ENCODE data around the gene HMCN1. TPM values are rescaled to one million over a fixed set of nuclear protein-coding genes. Genes with fewer than 3 reads are reported as not detected.

HMCN1 gene
- polyA plus RNA-seq, 1 donor from 2014 or later, result 0.66 TPM

DNA sequence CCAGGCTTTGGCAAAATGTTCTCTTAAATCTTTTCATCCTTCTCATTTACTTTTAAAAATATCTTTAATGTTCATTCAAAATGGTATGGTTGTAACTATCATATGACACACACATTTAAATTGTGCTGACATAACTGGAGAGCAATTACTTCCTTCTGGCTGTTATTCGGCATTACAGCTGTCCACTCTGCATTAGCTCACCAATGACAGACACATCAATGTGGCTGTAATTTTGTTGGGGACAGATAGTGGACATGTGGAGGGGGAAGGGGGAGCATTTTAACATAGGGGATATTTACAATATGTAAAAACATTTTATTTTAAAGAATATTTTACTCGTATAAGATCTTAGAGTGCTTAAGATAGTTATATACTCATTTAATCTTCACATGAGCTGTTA is 319.8 kb downstream of the HMCN1 start:
- Histone ChIP-seq H2AFZ (ENCODE audit: low read depth, low read length) (no peak overlapping the region), H4K20me1 (ENCODE audit: insufficient read depth) (no peaks in the 10 kb centered on the region), H3K9me2 (ENCODE audit: insufficient read depth, low read length) (no peaks in the 10 kb centered on the region), H3K9ac (ENCODE audit: low read length) (no peak overlapping the region), H3K36me3 (ENCODE audit: insufficient read depth, low read length) (no peaks in the 10 kb centered on the region), H3K4me2 (ENCODE audit: low read length) (no peak overlapping the region), H3K27ac (ENCODE audit: low read length) (no peak overlapping the region), H3F3A (ENCODE audit: insufficient read depth, low read length, poor library complexity, severe bottlenecking) (no peaks in the 10 kb centered on the region), H3K4me3 (ENCODE audit: low read length) (no peak overlapping the region), H3K79me2 (replicated peaks; ENCODE audit: insufficient read depth, low read length) (no peaks in the 10 kb centered on the region), H3K27me3 (ENCODE audit: insufficient read depth, low read depth, low read length) (no peaks in the 10 kb centered on the region), H3K9me3 (ENCODE audit: low read length) (no peaks in the 10 kb centered on the region)
- TF ChIP-seq MXI1 (conservative IDR thresholded peaks at IDR 0.05; ENCODE audit: poor library complexity, severe bottlenecking), result no peak
- TF ChIP-seq, protein P1, sequence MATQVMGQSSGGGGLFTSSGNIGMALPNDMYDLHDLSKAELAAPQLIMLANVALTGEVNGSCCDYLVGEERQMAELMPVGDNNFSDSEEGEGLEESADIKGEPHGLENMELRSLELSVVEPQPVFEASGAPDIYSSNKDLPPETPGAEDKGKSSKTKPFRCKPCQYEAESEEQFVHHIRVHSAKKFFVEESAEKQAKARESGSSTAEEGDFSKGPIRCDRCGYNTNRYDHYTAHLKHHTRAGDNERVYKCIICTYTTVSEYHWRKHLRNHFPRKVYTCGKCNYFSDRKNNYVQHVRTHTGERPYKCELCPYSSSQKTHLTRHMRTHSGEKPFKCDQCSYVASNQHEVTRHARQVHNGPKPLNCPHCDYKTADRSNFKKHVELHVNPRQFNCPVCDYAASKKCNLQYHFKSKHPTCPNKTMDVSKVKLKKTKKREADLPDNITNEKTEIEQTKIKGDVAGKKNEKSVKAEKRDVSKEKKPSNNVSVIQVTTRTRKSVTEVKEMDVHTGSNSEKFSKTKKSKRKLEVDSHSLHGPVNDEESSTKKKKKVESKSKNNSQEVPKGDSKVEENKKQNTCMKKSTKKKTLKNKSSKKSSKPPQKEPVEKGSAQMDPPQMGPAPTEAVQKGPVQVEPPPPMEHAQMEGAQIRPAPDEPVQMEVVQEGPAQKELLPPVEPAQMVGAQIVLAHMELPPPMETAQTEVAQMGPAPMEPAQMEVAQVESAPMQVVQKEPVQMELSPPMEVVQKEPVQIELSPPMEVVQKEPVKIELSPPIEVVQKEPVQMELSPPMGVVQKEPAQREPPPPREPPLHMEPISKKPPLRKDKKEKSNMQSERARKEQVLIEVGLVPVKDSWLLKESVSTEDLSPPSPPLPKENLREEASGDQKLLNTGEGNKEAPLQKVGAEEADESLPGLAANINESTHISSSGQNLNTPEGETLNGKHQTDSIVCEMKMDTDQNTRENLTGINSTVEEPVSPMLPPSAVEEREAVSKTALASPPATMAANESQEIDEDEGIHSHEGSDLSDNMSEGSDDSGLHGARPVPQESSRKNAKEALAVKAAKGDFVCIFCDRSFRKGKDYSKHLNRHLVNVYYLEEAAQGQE (IDR thresholded peaks at IDR 0.05; ENCODE audit: borderline replicate concordance), result no peak
- no peak for TF ChIP-seq EZH2 (IDR thresholded peaks at IDR 0.05; ENCODE audit: borderline replicate concordance, insufficient read depth, low read length, poor library complexity, severe bottlenecking)
- TF ChIP-seq SMC3 (conservative IDR thresholded peaks at IDR 0.05; ENCODE audit: poor library complexity), result no peak
- no peak for TF ChIP-seq TAF1 (IDR thresholded peaks at IDR 0.05; ENCODE audit: low read depth)

GRCh38 chr1:186054932-186055331 is 320.7 kb downstream of the HMCN1 start:
- Histone ChIP-seq H3K9me3 (ENCODE audit: low read length) (no peaks in the 10 kb centered on the region), H3K27me3 (ENCODE audit: insufficient read depth, low read depth, low read length) (no peaks in the 10 kb centered on the region), H3K9me2 (ENCODE audit: insufficient read depth, low read length) (no peaks in the 10 kb centered on the region), H3K79me2 (replicated peaks; ENCODE audit: insufficient read depth, low read length) (no peaks in the 10 kb centered on the region), H4K20me1 (ENCODE audit: insufficient read depth) (no peaks in the 10 kb centered on the region), H3K36me3 (ENCODE audit: insufficient read depth, low read length) (no peaks in the 10 kb centered on the region), H3K4me3 (ENCODE audit: low read length) (no peak overlapping the region), H2AFZ (ENCODE audit: low read depth, low read length) (no peak overlapping the region), H3F3A (ENCODE audit: insufficient read depth, low read length, poor library complexity, severe bottlenecking) (no peaks in the 10 kb centered on the region), H3K27ac (ENCODE audit: low read length) (no peak overlapping the region), H3K4me2 (ENCODE audit: low read length) (no peak overlapping the region), H3K9ac (ENCODE audit: low read length) (no peak overlapping the region)
- TF ChIP-seq EZH2 (IDR thresholded peaks at IDR 0.05; ENCODE audit: borderline replicate concordance, insufficient read depth, low read length, poor library complexity, severe bottlenecking) (no peak), POLR2AphosphoS5 (IDR thresholded peaks at IDR 0.05) (no peak), RAD21 (conservative IDR thresholded peaks at IDR 0.05) (no peak), SMC3 (conservative IDR thresholded peaks at IDR 0.05; ENCODE audit: poor library complexity) (no peak), MXI1 (conservative IDR thresholded peaks at IDR 0.05; ENCODE audit: poor library complexity, severe bottlenecking) (no peak), EP300 (conservative IDR thresholded peaks at IDR 0.05; ENCODE audit: poor library complexity, severe bottlenecking) (no peak), TAF1 (IDR thresholded peaks at IDR 0.05; ENCODE audit: low read depth) (no peak)
- TF ChIP-seq, protein P1 (IDR thresholded peaks at IDR 0.05; ENCODE audit: borderline replicate concordance), result no peak
- TF ChIP-seq, protein P2, sequence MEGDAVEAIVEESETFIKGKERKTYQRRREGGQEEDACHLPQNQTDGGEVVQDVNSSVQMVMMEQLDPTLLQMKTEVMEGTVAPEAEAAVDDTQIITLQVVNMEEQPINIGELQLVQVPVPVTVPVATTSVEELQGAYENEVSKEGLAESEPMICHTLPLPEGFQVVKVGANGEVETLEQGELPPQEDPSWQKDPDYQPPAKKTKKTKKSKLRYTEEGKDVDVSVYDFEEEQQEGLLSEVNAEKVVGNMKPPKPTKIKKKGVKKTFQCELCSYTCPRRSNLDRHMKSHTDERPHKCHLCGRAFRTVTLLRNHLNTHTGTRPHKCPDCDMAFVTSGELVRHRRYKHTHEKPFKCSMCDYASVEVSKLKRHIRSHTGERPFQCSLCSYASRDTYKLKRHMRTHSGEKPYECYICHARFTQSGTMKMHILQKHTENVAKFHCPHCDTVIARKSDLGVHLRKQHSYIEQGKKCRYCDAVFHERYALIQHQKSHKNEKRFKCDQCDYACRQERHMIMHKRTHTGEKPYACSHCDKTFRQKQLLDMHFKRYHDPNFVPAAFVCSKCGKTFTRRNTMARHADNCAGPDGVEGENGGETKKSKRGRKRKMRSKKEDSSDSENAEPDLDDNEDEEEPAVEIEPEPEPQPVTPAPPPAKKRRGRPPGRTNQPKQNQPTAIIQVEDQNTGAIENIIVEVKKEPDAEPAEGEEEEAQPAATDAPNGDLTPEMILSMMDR (IDR thresholded peaks at IDR 0.05; ENCODE audit: poor library complexity, severe bottlenecking), result no peak
